ENCODE measurements around the gene THEMIS. TPM values are rescaled to one million over a fixed set of nuclear protein-coding genes. Genes with fewer than 3 reads are reported as not detected.

The THEMIS gene
- total RNA-seq, 1 donor from 2014 or later: not detected

DNA sequence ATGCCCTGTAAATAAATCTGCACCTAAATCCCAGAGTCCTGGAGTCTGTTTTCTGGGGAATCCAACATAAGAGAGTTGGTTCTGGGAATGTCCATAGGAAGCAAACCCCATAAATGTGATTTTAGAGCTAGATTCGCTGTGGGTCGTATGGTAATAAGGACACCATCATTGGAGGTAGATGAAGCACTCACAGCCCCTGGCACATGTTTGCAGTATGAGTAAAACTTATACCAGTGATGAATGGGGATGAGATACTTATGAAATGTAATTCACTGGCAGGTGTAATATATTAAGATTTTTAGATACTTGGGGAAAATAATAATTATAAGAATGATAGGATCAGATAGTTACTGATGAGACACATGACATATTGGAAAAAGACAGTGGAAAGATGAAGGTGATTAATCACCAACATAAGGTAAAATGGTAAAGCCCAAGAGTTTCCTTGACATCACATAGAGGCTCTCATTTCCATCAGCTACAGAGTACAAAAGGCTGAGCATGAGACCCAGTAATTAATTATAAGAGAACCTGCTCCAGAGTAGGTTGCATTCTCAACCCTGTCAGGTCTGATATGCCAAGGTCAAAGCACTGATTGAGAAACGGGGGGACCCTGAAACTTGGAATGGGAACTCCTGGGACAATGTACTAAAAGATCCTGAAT, 44.7 kb upstream of the THEMIS start:
- Mint-ChIP-seq H3K4me1 (peaks cover 5% of the 10 kb centered on the region), H3K9me3 (no peaks in the 10 kb centered on the region), H3K4me3 (no peak overlapping the region), H3K27me3 (ENCODE audit: insufficient read depth, low read depth) (peaks cover 2% of the 10 kb centered on the region), H3K27ac (no peak overlapping the region), H3K36me3 (no peaks in the 10 kb centered on the region)
- no peaks in the 10 kb centered on the region for H3K36me3 ChIP-seq
- H4K20me1 ChIP-seq (ENCODE audit: low read depth): no peaks in the 10 kb centered on the region
- DNase-seq (ENCODE audit: low spot score): no peak
- no peaks in the 10 kb centered on the region for H3K4me1 ChIP-seq
- H3K9ac ChIP-seq: no peak overlapping the region
- H3K9me3 ChIP-seq (ENCODE audit: low read depth): no peaks in the 10 kb centered on the region
- no peak for TF ChIP-seq EZH2 (IDR thresholded peaks at IDR 0.05)
- no peak for TF ChIP-seq CTCF (IDR thresholded peaks at IDR 0.05)
- TF ChIP-seq EZH2phosphoT487 (IDR thresholded peaks at IDR 0.05): no peak
- H3K4me3 ChIP-seq: no peak overlapping the region
- H2AFZ ChIP-seq (replicated peaks): no peak overlapping the region
- H3F3A ChIP-seq (ENCODE audit: low read depth): no peaks in the 10 kb centered on the region
- H3K27me3 ChIP-seq: no peaks in the 10 kb centered on the region
- no peak overlapping the region for H3K27ac ChIP-seq
- no peak overlapping the region for H3K4me2 ChIP-seq
- no peaks in the 10 kb centered on the region for H3K79me2 ChIP-seq (ENCODE audit: low read depth)

- Histone ChIP-seq H4K20me1 (ENCODE audit: low read depth) (no peaks in the 10 kb centered on the region), H3K36me3 (no peaks in the 10 kb centered on the region), H3K9ac (no peak overlapping the region), H3K9me3 (ENCODE audit: low read depth) (no peaks in the 10 kb centered on the region), H3F3A (ENCODE audit: low read depth) (no peaks in the 10 kb centered on the region), H2AFZ (replicated peaks) (no peak overlapping the region), H3K4me3 (no peak overlapping the region), H3K27me3 (no peaks in the 10 kb centered on the region), H3K27ac (no peak overlapping the region), H3K4me2 (no peak overlapping the region), H3K4me1 (no peaks in the 10 kb centered on the region), H3K79me2 (ENCODE audit: low read depth) (no peaks in the 10 kb centered on the region)
- Mint-ChIP-seq H3K4me3 (no peak overlapping the region), H3K27me3 (ENCODE audit: insufficient read depth, low read depth) (no peaks in the 10 kb centered on the region), H3K27ac (peak overlapping the region; percentile 16), H3K4me1 (peaks cover 7% of the 10 kb centered on the region), H3K36me3 (no peaks in the 10 kb centered on the region), H3K9me3 (no peaks in the 10 kb centered on the region)
- no peak for DNase-seq (ENCODE audit: low spot score)
- TF ChIP-seq CTCF (IDR thresholded peaks at IDR 0.05) (no peak), EZH2 (IDR thresholded peaks at IDR 0.05) (no peak), EZH2phosphoT487 (IDR thresholded peaks at IDR 0.05) (no peak)
These were observed 40.4 kb upstream of the THEMIS start for GRCh38 chr6:127941228-127941627.

DNA sequence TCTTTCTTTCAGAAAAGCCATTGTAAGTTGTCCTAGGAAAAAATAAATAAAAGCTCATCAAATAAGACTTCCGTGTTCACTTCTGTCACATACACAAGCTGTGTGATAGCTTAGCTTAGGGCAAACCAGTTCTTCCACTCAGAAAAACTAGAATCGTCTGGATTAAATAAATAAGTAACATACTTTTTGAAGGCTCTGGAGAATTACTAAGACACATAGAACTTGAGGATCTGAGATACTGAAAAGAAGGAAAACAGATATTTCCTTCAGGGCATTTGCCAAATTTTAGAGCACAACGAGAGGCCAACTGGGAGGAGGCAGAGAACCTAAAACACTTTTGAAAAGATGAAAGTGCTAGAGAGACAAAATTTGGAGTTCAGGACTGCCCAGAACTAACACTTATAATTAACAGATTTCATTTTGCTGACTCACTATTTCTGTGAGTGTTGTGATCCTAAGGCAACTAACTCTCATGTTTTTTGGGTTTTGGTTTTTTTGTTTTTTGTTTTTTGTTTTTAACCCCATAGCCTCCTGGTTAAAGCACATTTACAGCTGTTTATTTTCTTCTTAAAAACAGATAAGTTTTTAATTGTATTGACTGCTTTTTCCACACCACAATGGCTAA, 38.7 kb upstream of the THEMIS start:
- Histone ChIP-seq H3K36me3 (no peaks in the 10 kb centered on the region), H2AFZ (replicated peaks) (no peak overlapping the region), H3K4me1 (no peaks in the 10 kb centered on the region), H3K4me3 (no peak overlapping the region), H3K79me2 (ENCODE audit: low read depth) (no peaks in the 10 kb centered on the region), H3K9me3 (ENCODE audit: low read depth) (no peaks in the 10 kb centered on the region), H3K27me3 (no peaks in the 10 kb centered on the region), H4K20me1 (ENCODE audit: low read depth) (no peaks in the 10 kb centered on the region), H3F3A (ENCODE audit: low read depth) (no peaks in the 10 kb centered on the region), H3K9ac (no peak overlapping the region), H3K4me2 (no peak overlapping the region), H3K27ac (no peak overlapping the region)
- H3K4me3 Mint-ChIP-seq: no peak overlapping the region
- no peaks in the 10 kb centered on the region for H3K36me3 Mint-ChIP-seq
- H3K27ac Mint-ChIP-seq: no peak overlapping the region
- H3K9me3 Mint-ChIP-seq: no peaks in the 10 kb centered on the region
- peaks cover 7% of the 10 kb centered on the region for H3K4me1 Mint-ChIP-seq
- DNase-seq (ENCODE audit: low spot score): no peak
- TF ChIP-seq EZH2phosphoT487 (IDR thresholded peaks at IDR 0.05) (no peak), EZH2 (IDR thresholded peaks at IDR 0.05) (no peak), CTCF (IDR thresholded peaks at IDR 0.05) (no peak)
- H3K27me3 Mint-ChIP-seq (ENCODE audit: insufficient read depth, low read depth): no peaks in the 10 kb centered on the region
